Upper lobe of left lung (tissue), 4 donors: ENCODE measurements around the gene AHDC1.

Source experiments
- CTCF ChIP-seq, 6 experiments: fragments of 450-650 bp in 4 of 6; fragments of 200-600 bp in 2 of 6; sonication (generic) in 2 of 6; IDR thresholded peaks; one replicate each; pipeline ENCODE4 v1.5.1; 2016 to 2019; ENCODE audit warnings: antibody characterized with exemption in 6 of 6
- POLR2A ChIP-seq, 4 donors: fragments of 450-650 bp; IDR thresholded peaks; one replicate each; pipeline ENCODE4 v1.5.1; 2016 to 2017; ENCODE audit warnings: antibody characterized with exemption in 4 of 4, mild to moderate bottlenecking in 2 of 4

- TF ChIP-seq CTCF (IDR thresholded peaks at IDR 0.05) (no peak), POLR2A (IDR thresholded peaks at IDR 0.05) (no peak)
Measured at GRCh38 chr1:27519331-27520258, 84.3 kb downstream of the AHDC1 start.
